T-helper 2 cell treated with Interferon-gamma antibody and Interleukin-4, amounts not matched to agents 5 μg/mL and 100 μg/mL, for 36 hours (primary cell): ENCODE results near the gene TFB1M.
"Not testable (repeated sequence)": the region's sequence is repeated elsewhere in the genome, so short reads cannot be mapped to it uniquely, and the experiment has no call there.

ENCODE experiments used
- DNase-seq: peaks from one replicate; pipeline ENCODE4 v3.0.0; 2021; ENCODE audit warnings: low spot score
- H3K27ac Mint-ChIP-seq: one replicate; pipeline ENCODE4 v1.8.0; 2021; ENCODE audit warnings: mild to moderate bottlenecking, mixed read lengths
- H3K27me3 Mint-ChIP-seq: one replicate; pipeline ENCODE4 v1.8.0; 2021; ENCODE audit warnings: low read depth, mixed read lengths
- H3K36me3 Mint-ChIP-seq: one replicate; pipeline ENCODE4 v1.8.0; 2021; ENCODE audit warnings: low read depth, mixed read lengths
- H3K4me1 Mint-ChIP-seq: one replicate; pipeline ENCODE4 v1.8.0; 2021; ENCODE audit warnings: low read depth, mixed read lengths
- H3K4me3 Mint-ChIP-seq: one replicate; pipeline ENCODE4 v1.8.0; 2022; ENCODE audit warnings: mild to moderate bottlenecking, moderate library complexity, mixed read lengths
- H3K9me3 Mint-ChIP-seq: one replicate; pipeline ENCODE4 v1.8.0; 2021; ENCODE audit warnings: mixed read lengths

The TFB1M gene

GRCh38 chr6:155340464-155341129, 26.3 kb upstream of the TFB1M start:
- Mint-ChIP-seq H3K27me3 (no peaks in the 10 kb centered on the region), H3K27ac (no peak overlapping the region), H3K4me1 (peaks cover 12% of the 10 kb centered on the region), H3K4me3 (no peak overlapping the region), H3K9me3 (peaks cover 42% of the 10 kb centered on the region), H3K36me3 (peaks cover 9% of the 10 kb centered on the region)
- no peak for DNase-seq

- not testable (repeated sequence) for H3K4me3 Mint-ChIP-seq, H3K36me3 Mint-ChIP-seq, H3K27me3 Mint-ChIP-seq
Observed at GRCh38 chr6:155339929-155340328, 25.6 kb upstream of the TFB1M start.

GRCh38 chr6:155338237-155338636, 24.0 kb upstream of the TFB1M start:
- H3K27ac Mint-ChIP-seq, result peak overlapping the region; percentile 42
- H3K27me3 Mint-ChIP-seq, DNase-seq, H3K36me3 Mint-ChIP-seq: not testable (repeated sequence)
- H3K4me1 Mint-ChIP-seq, result peaks cover 18% of the 10 kb centered on the region
- H3K4me3 Mint-ChIP-seq, result peak overlapping the region; percentile 23
- H3K9me3 Mint-ChIP-seq, result peaks cover 36% of the 10 kb centered on the region

More at GRCh38 chr6:155339929-155340328, 25.6 kb upstream of the TFB1M start:
- not testable (repeated sequence) for DNase-seq, H3K27ac Mint-ChIP-seq
- Mint-ChIP-seq H3K4me1 (peaks cover 12% of the 10 kb centered on the region), H3K9me3 (peaks cover 36% of the 10 kb centered on the region)

- Mint-ChIP-seq H3K9me3 (peaks cover 31% of the 10 kb centered on the region), H3K36me3 (peaks cover 7% of the 10 kb centered on the region), H3K4me1 (peaks cover 17% of the 10 kb centered on the region), H3K4me3 (no peak overlapping the region), H3K27me3 (no peaks in the 10 kb centered on the region), H3K27ac (no peak overlapping the region)
- DNase-seq, result no peak
Observed at GRCh38 chr6:155335265-155335664, 21.0 kb upstream of the TFB1M start.

- H3K4me3 Mint-ChIP-seq, result not testable (repeated sequence)
Observed at GRCh38 chr6:155334073-155334472, 19.8 kb upstream of the TFB1M start.

DNA sequence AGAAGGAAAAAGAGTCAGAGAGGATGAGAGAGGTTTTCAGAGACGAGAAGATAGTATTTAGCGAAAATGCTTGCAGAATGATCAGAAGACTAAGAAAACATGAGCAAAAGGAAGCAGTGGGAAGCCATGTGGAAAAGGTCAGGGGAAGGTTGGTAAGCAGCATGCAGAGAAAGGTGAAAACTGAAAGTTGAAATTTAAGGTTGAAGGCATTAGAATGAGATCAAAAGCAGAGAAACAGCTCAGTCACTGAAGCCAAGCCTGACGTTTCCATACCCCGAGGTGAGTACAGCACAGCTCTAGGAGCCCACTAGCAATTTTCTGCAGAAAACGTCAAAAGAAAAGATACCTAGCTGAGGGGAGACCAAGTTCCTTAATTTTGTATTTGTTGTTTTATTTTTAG, 19.1 kb upstream of the TFB1M start:
- Mint-ChIP-seq H3K27ac (peak overlapping the region; percentile 50), H3K4me1 (peaks cover 15% of the 10 kb centered on the region), H3K4me3 (peak overlapping the region; percentile 11), H3K36me3 (peaks cover 4% of the 10 kb centered on the region), H3K27me3 (no peaks in the 10 kb centered on the region), H3K9me3 (peaks cover 18% of the 10 kb centered on the region)
- DNase-seq, result peak; percentile 22

More at GRCh38 chr6:155334073-155334472, 19.8 kb upstream of the TFB1M start:
- H3K27me3 Mint-ChIP-seq, H3K27ac Mint-ChIP-seq, DNase-seq, H3K36me3 Mint-ChIP-seq: not testable (repeated sequence)
- peaks cover 17% of the 10 kb centered on the region for H3K4me1 Mint-ChIP-seq
- H3K9me3 Mint-ChIP-seq, result peaks cover 23% of the 10 kb centered on the region

DNA sequence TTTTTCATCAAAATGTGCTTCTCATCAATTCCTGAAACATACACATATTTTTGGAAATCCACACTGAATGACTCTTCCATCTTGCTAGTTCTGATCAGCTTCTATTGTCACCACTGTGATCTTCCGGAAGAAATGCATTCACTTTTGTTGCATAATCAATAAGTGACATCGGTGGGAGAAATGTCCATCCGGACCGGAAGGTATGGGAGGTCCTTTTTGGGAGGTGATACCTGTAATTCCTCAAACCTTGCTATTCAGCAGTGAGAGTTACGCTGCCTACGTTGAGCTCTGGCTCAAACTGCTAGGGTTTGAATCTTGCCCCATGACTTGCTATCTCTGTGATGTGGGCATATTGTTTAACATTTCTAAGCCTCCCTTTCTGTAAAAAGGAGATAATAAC, 16.6 kb upstream of the TFB1M start:
- Mint-ChIP-seq H3K9me3 (peaks cover 4% of the 10 kb centered on the region), H3K27me3 (no peaks in the 10 kb centered on the region), H3K36me3 (no peaks in the 10 kb centered on the region), H3K4me1 (peaks cover 12% of the 10 kb centered on the region), H3K4me3 (no peak overlapping the region), H3K27ac (no peak overlapping the region)
- DNase-seq, result no peak

DNA sequence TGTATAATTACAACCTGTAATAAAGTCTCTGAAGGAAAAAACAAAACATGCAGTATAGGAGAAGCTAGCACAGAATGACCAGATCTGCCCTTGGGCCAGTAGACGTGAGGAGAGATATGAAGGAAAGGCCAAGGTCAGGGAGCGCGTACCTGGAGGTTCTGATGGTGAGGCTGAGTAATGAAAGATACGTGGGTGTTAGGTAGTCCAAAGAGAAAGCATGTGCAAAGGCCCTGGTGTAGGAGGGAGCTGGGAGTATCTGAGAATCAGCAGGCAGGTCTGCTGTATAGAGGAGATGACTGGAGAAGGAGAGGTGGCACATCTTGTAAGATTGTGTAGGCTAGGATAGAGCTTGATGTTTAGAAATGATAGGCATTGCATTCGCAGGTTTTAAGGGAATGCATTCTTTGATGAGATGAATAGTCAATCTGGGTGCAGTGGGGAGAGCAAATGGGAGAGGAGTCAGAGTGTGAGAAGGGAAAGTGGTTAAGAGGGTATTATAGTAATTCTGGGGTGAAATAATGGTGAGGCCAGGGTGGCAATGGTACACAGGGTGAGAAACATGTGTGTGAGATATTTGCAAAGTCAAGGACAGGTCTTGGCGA, 15.9 kb upstream of the TFB1M start:
- H3K27me3 Mint-ChIP-seq, result no peaks in the 10 kb centered on the region
- no peaks in the 10 kb centered on the region for H3K36me3 Mint-ChIP-seq
- DNase-seq, result no peak
- H3K27ac Mint-ChIP-seq, result no peak overlapping the region
- no peaks in the 10 kb centered on the region for H3K9me3 Mint-ChIP-seq
- no peak overlapping the region for H3K4me3 Mint-ChIP-seq
- H3K4me1 Mint-ChIP-seq, result peaks cover 12% of the 10 kb centered on the region

- H3K9me3 Mint-ChIP-seq, result no peaks in the 10 kb centered on the region
- no peak overlapping the region for H3K27ac Mint-ChIP-seq
- DNase-seq, result no peak
- no peak overlapping the region for H3K4me3 Mint-ChIP-seq
- no peaks in the 10 kb centered on the region for H3K27me3 Mint-ChIP-seq
- peaks cover 12% of the 10 kb centered on the region for H3K4me1 Mint-ChIP-seq
- H3K36me3 Mint-ChIP-seq, result no peaks in the 10 kb centered on the region
Observed at GRCh38 chr6:155329460-155330132, 15.3 kb upstream of the TFB1M start.

DNA sequence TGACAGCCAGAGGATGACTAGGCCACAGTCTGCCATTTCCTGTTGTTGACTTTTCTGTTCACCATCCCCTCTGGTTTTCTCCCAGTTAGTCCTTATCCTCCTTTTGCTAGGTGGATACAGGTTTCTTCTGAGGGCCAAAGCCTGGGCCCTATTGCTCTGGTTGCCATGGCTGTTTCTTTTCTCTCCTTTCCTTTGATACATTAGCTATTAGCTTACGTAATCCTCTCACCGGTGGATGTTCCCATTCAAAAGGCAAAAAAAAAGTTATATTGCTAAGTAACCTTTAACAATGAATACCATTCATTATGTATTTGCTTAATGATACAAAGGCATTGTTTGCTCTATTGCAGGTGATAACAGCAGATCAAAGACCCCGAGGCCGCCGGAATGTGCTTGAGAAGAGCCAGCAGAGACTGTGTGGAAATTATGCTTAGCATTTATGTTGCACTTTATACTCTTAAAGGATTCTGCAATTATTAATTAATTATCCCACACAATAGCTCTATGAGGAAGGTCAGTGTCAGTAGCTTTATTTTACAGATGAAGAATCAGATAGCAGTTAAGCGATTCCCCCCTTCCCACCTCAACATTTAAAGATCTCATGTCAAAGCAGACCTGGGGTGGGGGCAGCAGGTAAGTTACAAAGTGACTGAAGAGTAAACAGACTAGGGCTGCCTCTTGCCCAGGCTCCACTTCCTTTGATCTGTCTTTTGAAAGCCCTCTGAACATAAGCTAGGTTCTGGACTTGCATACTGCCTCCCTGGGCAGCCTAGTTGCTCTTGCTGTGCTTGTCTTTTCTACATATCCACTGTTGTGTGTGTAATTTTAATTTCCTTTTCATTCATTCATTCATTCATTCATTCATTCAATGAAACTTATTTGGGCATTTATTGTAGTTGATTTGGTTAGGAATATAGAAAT, 14.5 kb upstream of the TFB1M start:
- H3K4me1 Mint-ChIP-seq, result peaks cover 11% of the 10 kb centered on the region
- no peaks in the 10 kb centered on the region for H3K27me3 Mint-ChIP-seq
- no peak overlapping the region for H3K27ac Mint-ChIP-seq
- DNase-seq, result no peak
- H3K36me3 Mint-ChIP-seq, result no peaks in the 10 kb centered on the region
- H3K4me3 Mint-ChIP-seq, result no peak overlapping the region
- no peaks in the 10 kb centered on the region for H3K9me3 Mint-ChIP-seq

- H3K27ac Mint-ChIP-seq, result no peak overlapping the region
- H3K4me1 Mint-ChIP-seq, result peaks cover 4% of the 10 kb centered on the region
- no peak overlapping the region for H3K4me3 Mint-ChIP-seq
Observed at GRCh38 chr6:155328074-155328538, 13.8 kb upstream of the TFB1M start.

GRCh38 chr6:155327326-155328073, 13.2 kb upstream of the TFB1M start:
- peak overlapping the region; percentile 11 for H3K27ac Mint-ChIP-seq
- no peaks in the 10 kb centered on the region for H3K36me3 Mint-ChIP-seq
- H3K4me1 Mint-ChIP-seq, result peaks cover 2% of the 10 kb centered on the region
- no peak overlapping the region for H3K4me3 Mint-ChIP-seq
- no peaks in the 10 kb centered on the region for H3K27me3 Mint-ChIP-seq
- peak; percentile 27 for DNase-seq
- no peaks in the 10 kb centered on the region for H3K9me3 Mint-ChIP-seq

More at GRCh38 chr6:155328074-155328538, 13.8 kb upstream of the TFB1M start:
- Mint-ChIP-seq H3K9me3 (no peaks in the 10 kb centered on the region), H3K36me3 (no peaks in the 10 kb centered on the region), H3K27me3 (no peaks in the 10 kb centered on the region)
- DNase-seq, result no peak
